GM03348 (cell line): ENCODE measurements around the gene MTHFD2L.
"Not testable (repeated sequence)": the region's sequence is repeated elsewhere in the genome, so short reads cannot be mapped to it uniquely, and the experiment has no call there.

Source experiments
- DNase-seq: peaks from one replicate; pipeline ENCODE4 v3.0.0; 2012; ENCODE audit warnings: low spot score

Gene MTHFD2L

GRCh38 chr4:74157561-74158465, at the start of gene MTHFD2L:
TSS of gene MTHFD2L (plus strand) at chr4:74158118. CDS start at chr4:74158139, 21 bp downstream.
- peak; percentile 98 for DNase-seq

- peak; percentile 2 for DNase-seq
Observed at GRCh38 chr4:74108457-74109115, 49.3 kb upstream of the MTHFD2L start.

GRCh38 chr4:74109116-74109869, 48.6 kb upstream of the MTHFD2L start:
- DNase-seq, result peak; percentile 70

GRCh38 chr4:74109870-74110605, 47.9 kb upstream of the MTHFD2L start:
- peak; percentile 19 for DNase-seq

GRCh38 chr4:74110670-74111069, 47.2 kb upstream of the MTHFD2L start:
- no peak for DNase-seq

- DNase-seq, result no peak
Observed at GRCh38 chr4:74111306-74111975, 46.5 kb upstream of the MTHFD2L start.

GRCh38 chr4:74111990-74112389, 45.9 kb upstream of the MTHFD2L start:
- DNase-seq, result no peak

- no peak for DNase-seq
Observed at GRCh38 chr4:74112399-74113105, 45.4 kb upstream of the MTHFD2L start.

GRCh38 chr4:74114234-74114633, 43.7 kb upstream of the MTHFD2L start:
- peak; percentile 11 for DNase-seq

- peak; percentile 60 for DNase-seq
Observed at GRCh38 chr4:74117024-74117534, 40.8 kb upstream of the MTHFD2L start.

GRCh38 chr4:74118600-74119338, 39.1 kb upstream of the MTHFD2L start:
- DNase-seq, result no peak

GRCh38 chr4:74120086-74120485, 37.8 kb upstream of the MTHFD2L start:
- DNase-seq, result no peak

GRCh38 chr4:74121643-74122579, 36.0 kb upstream of the MTHFD2L start:
- DNase-seq, result no peak

- DNase-seq, result peak; percentile 50
Observed at GRCh38 chr4:74123065-74123728, 34.7 kb upstream of the MTHFD2L start.

GRCh38 chr4:74125029-74125428, 32.9 kb upstream of the MTHFD2L start:
- no peak for DNase-seq

GRCh38 chr4:74127745-74128144, 30.2 kb upstream of the MTHFD2L start:
- DNase-seq, result no peak

- not testable (repeated sequence) for DNase-seq
Observed at GRCh38 chr4:74130843-74131242, 27.1 kb upstream of the MTHFD2L start.

- not testable (repeated sequence) for DNase-seq
Observed at GRCh38 chr4:74132188-74132587, 25.7 kb upstream of the MTHFD2L start.
